Body of pancreas (tissue), 4 donors: ENCODE measurements around the gene CMIP. TPM values are rescaled to one million over a fixed set of nuclear protein-coding genes. Genes with fewer than 3 reads are reported as not detected.
A peak's percentile ranks its signal among the peaks of the same experiment; 100 is the strongest.

Experiments
- ATAC-seq: fragments of 150-250 bp; one replicate; pipeline ENCODE4 v1.9.1; 2016
- DNase-seq, 4 donors: peaks; one replicate each; pipeline ENCODE4 v3.0.0-alpha.2; 2019
- H3K27ac ChIP-seq, 4 donors: fragments of 200-600 bp; sonication (generic); 1 replicate in 3 of 4; 2 replicates in 1 of 4; pipeline versions ENCODE4 v1.5.1 to v1.6.1; 2016 to 2019; ENCODE audit warnings: mild to moderate bottlenecking in 1 of 4, mixed read lengths in 1 of 4, moderate library complexity in 1 of 4
- H3K27me3 ChIP-seq, 2 donors: fragments of 200-600 bp; sonication (generic); one replicate each; pipeline ENCODE4 v1.6.0; 2016; ENCODE audit warnings: mild to moderate bottlenecking in 1 of 2
- H3K36me3 ChIP-seq, 2 donors: fragments of 200-600 bp; sonication (generic); replicated peaks in 1 of 2; 2 replicates each; pipeline ENCODE4 v1.5.1; 2016; ENCODE audit warnings: low read depth in 2 of 2; ENCODE audit not compliant: insufficient read depth in 1 of 2
- H3K4me1 ChIP-seq: fragments of 200-600 bp; sonication (generic); one replicate; pipeline ENCODE4 v1.6.0; 2016
- H3K4me3 ChIP-seq, 2 donors: fragments of 200-600 bp; sonication (generic); 1 replicate in 1 of 2; 2 replicates in 1 of 2; pipeline ENCODE4 v1.5.1; 2016 to 2019
- H3K9me3 ChIP-seq, 3 donors: fragments of 200-600 bp; sonication (generic); 1 replicate in 2 of 3; 2 replicates in 1 of 3; pipeline ENCODE4 v1.5.1; 2016
- CTCF ChIP-seq, 7 experiments: fragments of 450-650 bp in 4 of 7; fragments of 200-600 bp in 3 of 7; sonication (generic) in 3 of 7; IDR thresholded peaks; one replicate each; pipeline ENCODE4 v1.5.1; 2016 to 2019; ENCODE audit warnings: antibody characterized with exemption in 7 of 7
- POLR2A ChIP-seq, 3 donors: fragments of 450-650 bp; IDR thresholded peaks; one replicate each; pipeline ENCODE4 v1.6.1; 2016; ENCODE audit warnings: antibody characterized with exemption in 3 of 3, mild to moderate bottlenecking in 2 of 3
- WGBS, 2 donors: methylation state at CpG; one replicate each; pipeline ENCODE4 v1.1.5; 2017; 5-methylcytosine and 5-hydroxymethylcytosine counted together
- intact Hi-C: fragments of 100-400 bp; cut with DNase I; formaldehyde crosslinking; loops from one replicate; pipeline ENCODE4 v1.15.1; 2023
- total RNA-seq, 2 donors: library from RNA; depleted of rRNA; stranded (reverse); fragments of >200 nt; gene quantifications; one replicate each; pipeline ENCODE4 v1.1.0, GENCODE V29; 2016

The CMIP gene
- total RNA-seq, 2 donors from 2014 or later, result 18.7 to 18.8 TPM

GRCh38 chr16:81457326-81458133, 12.9 kb downstream of the CMIP start:
- ATAC-seq (peak; percentile 10), DNase-seq (peak in 3 of 4 donors; percentile 35 to 52 (median 44))
- Histone ChIP-seq H3K9me3 (no peaks in the 10 kb centered on the region), H3K4me3 (no peak overlapping the region), H3K27ac (peak overlapping the region in 3 of 4 donors; percentile 32 to 55 (median 45)), H3K36me3 (no peaks in the 10 kb centered on the region), H3K4me1 (peaks cover 41% of the 10 kb centered on the region), H3K27me3 (no peaks in the 10 kb centered on the region)
- intact Hi-C loops, result no loop called here
- TF ChIP-seq POLR2A (IDR thresholded peaks at IDR 0.05) (no peak), CTCF (IDR thresholded peaks at IDR 0.05) (no peak)
- WGBS, 2 donors, result 50 to 79% methylated on average over 15 to 16 of the region's 17 CpGs

- Histone ChIP-seq H3K4me3 (no peak overlapping the region), H3K4me1 (peaks cover 39% of the 10 kb centered on the region), H3K36me3 (no peaks in the 10 kb centered on the region), H3K27me3 (no peaks in the 10 kb centered on the region), H3K9me3 (no peaks in the 10 kb centered on the region), H3K27ac (peak overlapping the region in 2 of 4 donors; percentile 32 to 55)
- no peak for TF ChIP-seq CTCF (IDR thresholded peaks at IDR 0.05)
- DNase-seq, result no peak
- WGBS, 2 donors, result 90 to 97% methylated on average over 6 to 8 of the region's 8 CpGs
- intact Hi-C loops, result no loop called here
- no peak for ATAC-seq
Measured at GRCh38 chr16:81458149-81458669, 13.6 kb downstream of the CMIP start.

GRCh38 chr16:81458827-81459598, 14.4 kb downstream of the CMIP start:
- no peaks in the 10 kb centered on the region for H3K27me3 ChIP-seq
- intact Hi-C loops, result no loop called here
- no peak overlapping the region for H3K4me3 ChIP-seq
- H3K9me3 ChIP-seq, result no peaks in the 10 kb centered on the region
- peaks cover 31% of the 10 kb centered on the region for H3K4me1 ChIP-seq
- 93 to 94% methylated on average over 18 to 19 of the region's 19 CpGs for WGBS, 2 donors
- H3K27ac ChIP-seq, result no peak overlapping the region
- TF ChIP-seq POLR2A (IDR thresholded peaks at IDR 0.05) (no peak), CTCF (IDR thresholded peaks at IDR 0.05) (no peak)
- H3K36me3 ChIP-seq, result no peaks in the 10 kb centered on the region
- ATAC-seq (no peak), DNase-seq (no peak)

- TF ChIP-seq CTCF (IDR thresholded peaks at IDR 0.05) (no peak), POLR2A (IDR thresholded peaks at IDR 0.05) (no peak)
- Histone ChIP-seq H3K27me3 (no peaks in the 10 kb centered on the region), H3K4me3 (no peak overlapping the region), H3K27ac (no peak overlapping the region), H3K9me3 (no peaks in the 10 kb centered on the region), H3K4me1 (peaks cover 34% of the 10 kb centered on the region), H3K36me3 (no peaks in the 10 kb centered on the region)
- 73 to 87% methylated on average over 3 of the region's 3 CpGs for WGBS, 2 donors
- intact Hi-C loops, result no loop called here
- no peak for DNase-seq
- no peak for ATAC-seq
Measured at GRCh38 chr16:81460075-81460474, 15.5 kb downstream of the CMIP start.
